Epidermal melanocyte (primary cell): ENCODE measurements around the gene FLYWCH1.

Experiments used
- DNase-seq: peaks from one replicate; pipeline ENCODE4 v3.0.0; 2011; ENCODE audit warnings: low spot score; ENCODE audit not compliant: insufficient read length

The FLYWCH1 gene

DNA sequence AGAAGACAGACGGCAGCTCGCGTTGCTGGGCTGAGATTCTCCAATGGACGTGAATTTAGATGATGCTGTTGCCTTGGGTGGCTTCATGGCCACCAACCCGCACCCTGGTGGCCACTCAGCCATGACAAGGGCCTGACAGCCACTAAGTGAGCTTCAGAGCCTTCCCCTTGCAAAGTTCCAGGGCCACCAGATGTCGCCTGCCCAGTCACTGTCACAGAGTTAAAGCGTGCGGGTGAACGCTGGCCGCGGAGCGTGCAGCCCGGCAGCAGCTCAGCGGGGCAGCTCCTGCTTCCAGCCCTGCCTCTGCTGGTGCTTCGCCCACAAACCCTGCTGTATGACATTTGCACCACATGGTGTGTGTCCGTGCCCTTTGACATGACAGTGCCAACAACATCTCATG, 39.0 kb downstream of the FLYWCH1 start:
- DNase-seq: no peak

DNA sequence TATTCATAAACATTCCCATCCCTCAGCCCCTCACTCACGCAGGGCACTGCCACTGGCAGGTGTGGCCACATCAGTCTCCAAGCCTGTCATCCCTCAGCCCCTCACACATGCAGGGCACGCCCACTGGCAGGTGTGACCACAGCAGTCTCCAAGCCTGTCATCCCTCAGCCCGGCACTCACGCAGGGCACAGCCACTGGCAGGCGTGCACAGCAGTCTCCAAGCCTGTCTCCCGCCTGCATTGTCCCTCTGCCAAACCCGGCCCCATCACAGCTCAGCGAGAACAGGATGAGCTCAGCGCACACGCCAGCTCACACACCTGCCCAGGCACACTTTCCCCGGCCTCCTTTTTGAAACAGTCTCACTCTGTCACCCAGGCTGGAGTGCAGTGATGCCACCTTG, 40.9 kb downstream of the FLYWCH1 start:
- DNase-seq: no peak

DNA sequence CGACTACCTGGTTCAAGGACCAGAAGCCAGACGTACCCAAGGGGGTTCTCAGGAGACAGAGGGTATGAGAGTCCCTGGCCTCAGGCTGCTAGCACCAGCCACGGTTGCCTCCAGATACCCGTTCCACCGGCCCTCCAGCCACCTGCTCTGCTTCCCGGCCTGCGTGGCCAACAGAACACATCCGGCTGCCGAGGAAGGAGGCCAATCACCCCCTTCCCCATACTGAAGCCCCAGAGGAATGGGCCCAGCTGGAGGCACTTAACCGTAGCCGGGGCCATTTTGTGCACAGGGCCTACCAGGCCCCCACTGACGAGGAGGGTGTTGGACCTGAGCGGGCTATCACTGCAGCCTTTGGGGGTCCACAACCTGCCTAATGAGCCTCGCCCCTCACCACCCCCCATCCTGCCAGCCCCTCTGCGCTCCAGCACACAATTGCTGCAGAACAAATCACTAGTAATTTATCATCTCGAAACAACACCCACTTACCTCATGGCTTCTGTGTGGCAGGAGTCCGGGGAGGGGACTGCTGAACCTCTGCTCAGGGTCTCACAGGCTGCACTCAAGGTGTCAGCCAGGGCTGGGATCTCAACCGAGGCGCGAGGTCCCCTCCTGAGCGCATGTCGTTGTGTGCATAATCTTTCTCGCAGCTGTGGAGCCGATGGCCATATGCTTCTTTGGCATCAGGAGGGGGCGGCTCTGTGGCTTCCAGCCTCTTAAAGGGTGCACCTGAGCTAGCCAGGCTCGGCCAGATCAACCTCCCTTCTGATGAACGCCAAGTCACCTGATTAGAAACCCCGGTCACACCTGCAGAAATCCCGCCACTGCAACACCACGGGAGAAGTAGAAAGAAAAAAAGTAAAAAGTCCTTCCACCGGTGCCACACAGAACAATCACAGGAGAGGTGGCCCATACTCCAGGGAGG, 42.2 kb downstream of the FLYWCH1 start:
- no peak for DNase-seq

DNA sequence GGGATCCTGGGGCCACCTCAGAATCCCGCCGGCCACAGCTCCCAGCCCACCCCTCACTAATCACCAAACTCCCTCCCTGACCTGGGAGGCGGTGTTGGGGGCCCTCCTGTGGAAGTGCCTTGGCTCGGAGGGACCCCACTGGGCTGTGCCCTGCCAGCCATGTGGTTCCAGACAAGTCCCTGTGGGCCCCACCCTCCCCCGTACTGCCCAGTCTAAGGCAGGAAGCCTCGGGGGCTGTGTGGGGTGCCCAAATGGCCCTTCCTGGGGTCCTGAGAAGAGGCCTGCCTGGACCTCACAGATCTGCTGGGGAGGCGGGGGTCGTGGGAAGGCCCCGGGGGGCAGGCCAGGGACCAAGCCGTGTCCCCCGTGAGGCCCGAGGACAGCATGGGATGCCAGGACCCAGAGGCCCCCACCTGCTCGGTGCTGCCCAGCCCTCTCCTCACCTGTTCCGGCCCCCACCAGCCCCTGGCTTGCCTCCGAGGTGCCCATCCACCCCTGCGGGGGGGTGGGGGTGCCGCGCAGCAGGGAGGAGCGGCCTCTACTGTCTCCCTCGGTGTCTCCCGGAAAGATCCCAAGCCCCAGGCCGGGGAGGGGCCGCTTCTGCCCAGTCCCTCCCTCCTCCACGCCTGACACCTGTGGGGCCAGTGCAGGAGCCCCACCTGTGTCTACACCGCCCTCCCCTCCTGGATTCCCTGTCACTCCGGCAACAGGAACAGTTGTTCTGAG, 43.1 kb downstream of the FLYWCH1 start:
- DNase-seq: no peak

DNA sequence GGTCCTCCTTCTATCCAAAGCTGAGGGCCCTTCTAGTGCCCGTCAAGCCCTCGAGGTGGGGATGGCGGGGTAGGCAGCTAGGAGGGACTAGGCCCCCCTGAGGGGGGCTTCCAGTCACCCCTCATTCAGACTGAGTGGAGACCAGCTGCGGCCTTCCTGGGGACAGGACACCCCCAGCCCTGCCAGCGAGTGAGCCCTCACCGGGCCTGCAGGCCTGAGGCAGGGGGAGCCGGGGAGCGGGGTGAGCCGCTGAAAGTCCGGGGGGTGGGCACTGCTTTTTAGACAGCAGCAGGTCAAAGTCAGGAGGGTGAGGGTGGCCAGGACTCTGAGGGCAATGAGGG, 43.7 kb downstream of the FLYWCH1 start:
- no peak for DNase-seq

DNA sequence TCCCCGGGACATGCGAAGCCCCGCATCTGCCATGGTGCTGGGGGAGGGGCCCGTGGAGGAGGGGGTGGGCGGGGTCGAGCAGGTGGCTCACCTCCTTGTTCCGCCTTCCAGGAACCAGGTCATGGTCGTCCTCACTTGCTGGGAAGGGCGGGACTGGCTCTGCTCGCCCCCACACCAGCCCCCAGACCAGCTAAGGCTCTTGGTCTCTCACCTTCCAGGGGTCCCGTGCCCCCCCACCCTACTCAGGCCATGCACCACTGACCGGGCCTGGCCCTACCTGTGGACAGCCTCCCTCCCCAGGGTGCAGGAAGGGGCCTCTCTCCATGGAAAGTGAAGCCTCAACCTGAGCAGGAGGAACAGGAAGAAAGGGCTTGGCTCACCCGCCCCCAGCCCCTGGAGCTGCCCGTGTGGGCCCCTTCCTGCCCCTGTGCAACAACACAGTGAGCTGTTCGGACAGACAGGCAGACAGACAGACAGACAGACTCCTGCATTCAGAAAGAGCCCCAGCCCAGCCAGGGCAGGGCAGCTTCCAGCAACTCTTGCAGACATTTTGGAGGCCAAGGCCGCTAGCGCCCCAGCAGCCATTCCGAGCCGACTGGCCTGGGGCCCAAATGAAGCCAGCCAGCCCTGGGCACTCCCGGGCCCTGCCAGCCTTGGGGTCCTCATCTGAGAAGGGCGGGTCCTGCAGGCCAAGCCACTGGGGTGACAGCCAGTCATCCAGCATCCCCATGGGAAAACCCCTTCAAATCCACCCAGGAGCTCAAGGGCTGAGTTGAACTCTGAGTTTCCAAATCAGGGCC, 44.2 kb downstream of the FLYWCH1 start:
- no peak for DNase-seq

DNA sequence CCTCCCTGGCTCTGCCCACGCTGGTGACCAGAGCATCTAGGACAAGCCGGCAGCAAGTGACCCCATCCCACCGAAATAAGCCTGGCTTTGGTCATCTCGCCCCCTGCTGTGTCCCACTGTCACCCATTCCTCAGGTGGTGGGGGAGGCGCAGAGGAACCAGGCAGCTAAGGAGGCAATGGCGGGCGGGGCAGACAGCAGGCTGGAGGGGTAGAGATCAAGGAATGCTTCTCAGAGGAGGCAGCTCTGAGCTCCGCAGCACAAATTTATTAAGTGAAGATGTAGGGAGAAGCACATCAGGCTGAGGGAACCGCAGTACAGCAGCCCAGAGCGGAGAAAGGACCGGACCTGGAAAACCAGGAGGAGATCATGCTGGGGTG, 44.8 kb downstream of the FLYWCH1 start:
- no peak for DNase-seq

DNA sequence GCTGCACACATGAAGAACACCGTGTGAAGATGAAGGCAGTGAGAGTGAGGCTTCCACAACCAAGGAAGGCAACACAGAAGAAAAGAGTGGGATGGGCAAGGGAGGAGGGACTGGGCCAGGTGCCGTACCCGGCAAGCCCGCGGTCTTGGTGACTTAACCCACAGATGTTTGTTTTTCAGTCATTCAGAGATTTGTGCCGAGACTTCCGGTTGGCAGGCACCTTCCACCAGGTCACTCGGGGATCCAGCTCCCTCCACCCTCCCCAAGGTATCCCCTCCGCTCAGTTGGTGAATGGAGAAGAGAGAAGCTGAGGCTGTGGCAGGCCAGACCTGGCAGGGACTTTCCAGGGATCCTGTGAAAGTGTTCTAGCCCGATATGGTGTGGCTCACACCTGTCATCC, 47.5 kb downstream of the FLYWCH1 start:
- no peak for DNase-seq

DNA sequence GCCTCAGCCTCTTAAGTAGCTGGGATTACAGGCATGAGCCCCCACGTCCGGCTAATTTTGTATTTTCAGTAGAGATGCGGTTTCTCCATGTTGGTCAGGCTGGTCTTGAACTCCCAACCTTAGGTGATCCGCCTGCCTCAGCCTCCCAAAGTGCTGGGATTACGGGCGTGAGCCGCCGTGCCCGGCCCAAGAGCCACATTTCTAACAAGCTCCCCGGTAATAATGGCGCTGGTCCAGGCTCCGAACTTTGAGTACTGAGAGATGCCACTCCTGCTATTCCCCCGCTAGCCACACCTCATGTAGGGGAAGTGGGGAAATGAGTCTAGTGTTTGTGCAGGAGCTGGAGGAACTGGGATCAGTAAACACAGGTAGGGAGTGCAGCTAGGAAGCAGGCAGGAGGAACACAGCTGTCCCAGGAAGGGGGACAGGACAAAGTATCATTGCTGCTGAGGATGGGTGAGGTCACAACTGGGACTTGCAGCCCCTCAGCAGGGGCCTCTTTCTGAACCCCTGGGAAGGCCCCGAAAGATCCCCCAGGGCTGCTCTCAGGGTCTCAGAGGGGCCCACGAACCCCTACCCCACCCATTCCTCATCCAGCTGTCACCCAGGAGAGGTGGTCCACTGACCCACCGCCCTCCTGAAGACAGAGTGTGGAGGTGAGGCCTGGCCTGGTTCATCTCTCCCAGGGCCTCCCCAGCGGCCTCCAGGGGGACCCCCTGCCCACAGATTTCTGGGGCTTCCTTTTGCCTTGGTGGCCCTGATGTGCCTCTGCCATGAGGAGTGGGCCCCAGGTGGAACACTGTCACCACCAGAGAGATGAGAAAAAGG, 48.7 kb downstream of the FLYWCH1 start:
- no peak for DNase-seq

DNA sequence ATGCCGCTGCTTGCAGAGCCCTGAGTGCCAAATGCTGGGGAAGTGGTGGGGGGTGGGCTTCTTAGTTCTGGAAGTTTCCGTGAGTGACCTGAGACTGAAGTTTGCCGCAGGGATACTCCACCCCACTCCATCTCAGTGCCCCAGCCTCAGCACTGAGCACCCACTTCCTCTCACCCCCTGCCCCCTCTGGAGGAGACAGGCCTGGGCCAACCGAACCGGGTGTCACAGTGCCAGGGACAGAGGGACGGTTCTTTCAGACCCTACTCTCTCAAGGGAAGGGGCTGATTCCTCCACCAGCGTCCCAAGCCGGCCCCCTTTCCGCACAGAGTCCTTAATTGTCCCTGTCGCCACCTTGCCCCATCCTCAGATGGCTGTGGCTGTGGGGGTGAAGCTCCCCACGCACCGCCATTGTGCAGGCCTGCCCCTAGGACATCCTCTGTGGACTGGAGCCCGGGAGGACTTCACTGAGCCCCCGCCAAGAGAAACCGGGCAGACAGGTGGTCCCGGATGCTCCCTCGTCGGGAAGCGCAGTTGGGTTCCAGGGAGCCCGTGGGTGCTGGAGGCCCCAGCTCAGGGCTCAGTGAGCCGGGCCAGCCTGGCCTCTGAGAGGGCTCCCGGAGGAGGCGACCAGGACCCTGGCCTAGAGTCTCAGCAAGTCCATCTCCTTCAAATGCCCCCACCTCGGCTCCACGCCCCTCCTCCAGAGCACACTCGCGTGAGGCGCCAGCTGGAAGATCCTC, 50.8 kb downstream of the FLYWCH1 start:
- DNase-seq: no peak

DNA sequence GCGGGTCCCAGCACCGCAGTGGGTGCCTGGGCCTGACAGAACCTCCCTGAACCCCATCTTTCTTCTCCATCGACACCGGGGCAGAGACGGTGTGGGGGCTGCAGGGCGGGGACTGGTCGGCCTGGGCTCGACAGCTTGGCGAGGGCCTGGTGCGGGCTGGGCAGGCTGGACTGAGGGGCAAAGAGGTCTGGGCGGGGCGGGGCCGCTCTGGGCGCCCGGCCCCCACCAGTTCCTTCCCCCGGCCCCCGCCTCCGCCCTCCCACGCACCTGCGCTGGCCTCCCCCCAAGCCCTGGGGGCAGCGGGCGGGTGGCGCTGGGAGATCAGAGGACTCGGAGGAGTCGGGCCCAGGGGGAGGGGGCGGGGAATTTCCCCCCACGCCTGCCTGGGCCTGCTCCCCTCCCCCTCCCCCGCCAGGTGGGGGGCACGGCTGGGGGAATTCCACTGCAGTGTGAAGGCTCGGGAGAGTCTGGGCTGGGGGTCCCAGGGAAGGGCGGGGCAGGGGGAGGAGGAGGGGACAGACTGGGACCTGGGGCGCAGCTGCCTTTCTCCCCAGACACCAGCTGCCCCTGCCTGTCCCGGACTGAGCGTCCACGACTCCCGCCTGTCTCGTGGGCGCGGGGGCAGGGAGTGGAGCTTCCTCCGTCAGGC, 51.5 kb downstream of the FLYWCH1 start:
- DNase-seq: no peak

DNA sequence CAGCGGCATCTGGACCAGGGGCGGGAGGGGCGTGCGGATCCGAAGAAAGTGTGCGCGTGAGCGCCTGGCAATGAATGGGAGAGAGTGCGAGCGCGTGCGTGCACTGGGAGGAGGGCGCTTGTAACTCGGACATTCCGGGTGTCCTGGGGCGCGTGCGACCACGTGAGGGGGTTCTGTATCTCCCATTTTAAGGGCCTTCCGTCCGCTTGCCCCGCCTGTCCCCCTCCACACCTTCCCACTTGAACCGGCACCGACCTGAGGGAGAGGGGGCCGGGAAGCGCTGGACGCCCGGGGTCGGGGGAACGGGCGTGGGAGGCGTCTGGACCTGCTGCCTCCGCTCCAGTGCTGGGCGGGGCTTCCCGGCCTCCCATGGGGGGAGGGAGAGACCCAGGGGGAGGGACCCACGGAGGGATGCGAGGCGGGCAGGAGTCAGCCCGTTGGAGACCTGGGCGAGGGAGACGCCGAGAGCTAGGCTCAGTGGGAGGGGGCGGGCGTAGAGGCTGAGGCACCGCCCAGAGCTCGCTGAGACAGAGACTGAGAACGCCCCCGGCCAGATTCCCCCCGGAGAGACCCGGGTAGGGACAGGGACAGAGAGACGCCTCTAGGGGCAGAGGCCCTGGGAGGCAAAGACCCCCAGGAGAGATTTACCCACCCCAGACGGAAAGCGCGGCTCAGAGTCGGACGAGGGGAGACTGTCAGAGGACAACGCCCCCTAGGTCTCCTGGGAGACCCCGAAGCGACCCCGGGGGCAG, 52.2 kb downstream of the FLYWCH1 start, which contains the start of gene KREMEN2:
Gene KREMEN2, plus strand, starts transcription at position 553 of the 752 bp plus-strand sequence. CDS start 246 bp downstream, outside the sequence.
- DNase-seq: peak; percentile 66

DNA sequence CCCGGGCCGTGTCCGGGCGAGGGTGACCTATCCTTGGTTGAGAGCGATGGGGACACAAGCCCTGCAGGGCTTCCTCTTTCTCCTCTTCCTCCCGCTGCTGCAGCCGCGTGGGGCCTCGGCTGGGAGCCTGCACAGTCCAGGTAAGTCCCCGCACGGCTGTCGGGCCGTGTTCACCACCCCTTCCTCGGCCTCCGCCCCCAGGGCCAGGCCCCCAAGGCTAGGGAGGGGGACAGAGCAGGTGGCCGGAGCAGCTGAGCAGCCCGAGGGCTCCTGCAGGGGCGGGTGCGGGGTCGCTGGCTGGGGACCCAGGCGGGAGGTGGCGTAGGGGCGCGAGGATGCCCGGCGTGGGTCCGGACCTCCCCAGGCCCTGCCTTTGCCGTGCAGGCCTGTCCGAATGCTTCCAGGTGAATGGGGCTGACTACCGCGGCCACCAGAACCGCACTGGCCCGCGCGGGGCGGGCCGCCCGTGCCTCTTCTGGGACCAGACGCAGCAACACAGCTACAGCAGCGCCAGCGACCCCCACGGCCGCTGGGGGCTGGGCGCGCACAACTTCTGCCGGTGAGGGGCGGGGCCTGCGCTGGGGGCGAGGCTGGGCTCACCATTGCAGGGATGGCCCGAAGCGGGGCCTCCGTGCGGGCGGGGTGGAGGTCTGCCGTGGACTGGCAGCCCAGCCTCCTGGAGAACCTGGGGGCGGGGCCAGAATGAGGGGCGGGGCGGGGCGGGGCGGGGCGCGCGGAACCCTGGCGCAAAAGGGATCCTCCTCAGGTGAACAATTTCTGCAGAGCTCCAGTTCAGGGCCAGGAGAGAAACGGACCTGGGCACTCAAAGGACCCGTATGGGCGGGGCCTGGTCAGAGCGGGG, 53.0 kb downstream of the FLYWCH1 start:
- DNase-seq: peak; percentile 62

DNA sequence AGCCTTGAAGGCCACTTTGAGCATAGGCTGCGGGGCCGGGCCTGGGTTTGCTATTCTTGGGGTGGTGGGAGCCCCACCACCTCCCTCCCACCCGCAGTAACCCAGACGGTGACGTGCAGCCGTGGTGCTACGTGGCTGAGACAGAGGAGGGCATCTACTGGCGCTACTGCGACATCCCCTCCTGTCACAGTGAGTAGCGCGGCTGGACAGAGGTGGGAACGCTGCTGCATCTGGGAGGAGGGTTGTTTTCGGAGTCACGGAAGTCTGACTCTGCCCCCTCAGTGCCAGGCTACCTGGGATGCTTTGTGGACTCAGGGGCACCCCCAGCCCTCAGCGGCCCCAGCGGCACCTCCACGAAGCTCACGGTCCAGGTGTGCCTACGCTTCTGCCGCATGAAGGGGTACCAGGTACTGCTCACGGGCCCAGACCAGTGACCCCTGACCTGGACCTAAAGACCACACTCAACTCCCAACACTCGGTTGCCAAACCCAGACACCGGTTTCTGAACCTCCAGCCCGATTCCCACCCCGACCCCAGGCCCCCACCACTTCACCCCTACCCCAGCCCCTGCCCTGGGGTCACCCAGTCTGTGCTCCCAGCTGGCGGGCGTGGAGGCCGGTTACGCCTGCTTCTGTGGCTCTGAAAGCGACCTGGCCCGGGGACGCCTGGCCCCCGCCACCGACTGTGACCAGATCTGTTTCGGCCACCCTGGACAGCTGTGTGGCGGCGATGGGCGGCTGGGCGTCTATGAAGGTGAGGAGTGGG, 54.5 kb downstream of the FLYWCH1 start:
- DNase-seq: no peak

DNA sequence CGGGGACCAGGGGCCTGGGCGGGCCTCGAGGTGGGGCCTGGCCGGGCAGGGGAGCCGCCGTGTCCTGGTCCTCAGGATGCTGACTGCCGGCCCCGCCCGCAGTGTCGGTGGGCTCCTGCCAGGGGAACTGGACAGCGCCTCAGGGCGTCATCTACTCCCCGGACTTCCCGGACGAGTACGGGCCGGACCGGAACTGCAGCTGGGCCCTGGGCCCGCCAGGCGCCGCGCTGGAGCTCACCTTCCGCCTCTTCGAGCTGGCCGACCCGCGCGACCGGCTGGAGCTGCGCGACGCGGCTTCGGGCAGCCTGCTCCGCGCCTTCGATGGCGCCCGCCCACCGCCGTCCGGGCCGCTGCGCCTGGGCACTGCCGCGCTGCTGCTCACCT, 55.1 kb downstream of the FLYWCH1 start:
- no peak for DNase-seq

DNA sequence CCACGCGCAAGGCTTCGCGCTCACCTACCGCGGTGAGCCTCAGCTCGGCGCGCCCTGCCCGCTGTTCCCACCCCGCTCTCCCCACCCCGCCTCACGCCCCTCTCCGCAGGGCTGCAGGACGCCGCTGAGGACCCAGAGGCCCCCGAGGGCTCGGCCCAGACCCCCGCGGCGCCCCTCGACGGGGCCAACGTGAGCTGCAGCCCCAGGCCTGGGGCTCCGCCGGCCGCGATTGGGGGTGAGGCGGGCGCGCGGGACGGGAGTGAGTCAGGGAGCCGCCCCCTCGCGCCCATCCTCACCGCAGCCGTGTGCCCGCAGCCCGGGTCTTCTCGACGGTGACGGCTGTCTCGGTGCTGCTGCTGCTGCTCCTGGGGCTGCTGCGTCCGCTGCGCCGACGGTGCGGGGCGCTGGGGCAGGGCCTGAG, 55.5 kb downstream of the FLYWCH1 start:
- DNase-seq: no peak

DNA sequence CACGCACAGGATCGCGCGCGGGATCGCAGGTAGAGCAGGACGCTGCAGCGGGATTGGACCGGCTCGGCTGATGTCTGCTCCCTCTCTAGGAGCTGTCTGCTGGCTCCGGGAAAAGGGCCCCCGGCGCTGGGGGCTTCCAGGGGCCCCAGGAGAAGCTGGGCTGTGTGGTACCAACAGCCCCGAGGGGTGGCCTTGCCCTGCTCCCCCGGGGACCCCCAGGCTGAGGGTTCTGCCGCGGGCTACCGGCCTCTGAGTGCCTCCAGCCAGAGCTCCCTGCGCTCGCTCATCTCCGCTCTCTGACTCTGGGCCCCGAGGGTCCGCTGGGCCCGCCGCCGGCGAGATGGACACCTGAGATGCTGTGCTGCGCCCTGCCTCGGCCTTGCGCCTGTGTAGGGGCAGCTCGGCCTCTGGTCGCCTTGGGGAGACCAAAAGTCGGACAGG, 56.0 kb downstream of the FLYWCH1 start:
- DNase-seq: no peak
